ENCODE data around the gene FAM168A. TPM values are rescaled to one million over a fixed set of nuclear protein-coding genes. Genes with fewer than 3 reads are reported as not detected.
"Not testable (repeated sequence)": the region's sequence is repeated elsewhere in the genome, so short reads cannot be mapped to it uniquely, and the experiment has no call there.

FAM168A gene
- total RNA-seq, 2 donors from 2014 or later = 34.0 to 36.0 TPM

DNA sequence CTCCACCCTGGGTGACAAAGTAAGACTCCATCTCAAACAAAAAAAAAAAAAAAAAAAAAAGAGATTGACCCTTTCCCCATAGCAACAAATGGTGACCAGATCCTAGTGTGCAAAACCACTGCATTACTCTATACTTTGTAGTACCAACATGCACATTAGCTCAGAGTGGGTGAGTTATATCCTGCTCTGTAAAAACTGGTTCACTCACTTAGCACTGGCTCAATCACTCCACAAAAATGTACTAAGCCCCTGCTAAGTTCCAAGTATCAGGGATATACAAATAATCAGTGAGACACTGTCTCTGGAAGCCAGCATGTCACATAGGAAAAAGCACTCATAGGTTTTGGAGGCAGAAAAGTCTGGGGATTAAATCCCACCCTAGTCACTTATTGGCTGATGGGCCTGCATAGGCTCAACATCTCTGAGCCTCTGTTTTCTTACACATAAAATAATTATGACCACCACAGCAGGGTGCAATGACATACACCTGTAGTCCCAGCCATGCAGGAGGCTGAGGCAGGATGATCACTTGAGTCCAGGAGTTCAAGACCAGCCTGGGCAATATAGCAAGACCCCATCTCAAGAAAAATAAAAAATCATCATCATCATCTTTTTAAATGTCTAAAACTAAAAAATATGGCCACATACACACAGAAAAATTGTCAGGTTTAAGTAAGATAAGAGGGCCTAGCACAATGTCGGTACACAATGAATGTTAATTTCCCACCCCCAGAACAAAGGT lies 11.9 kb downstream of the FAM168A start:
- H3K27ac ChIP-seq = no peak overlapping the region
- H3K36me3 ChIP-seq = no peaks in the 10 kb centered on the region
- TF ChIP-seq, protein P1, sequence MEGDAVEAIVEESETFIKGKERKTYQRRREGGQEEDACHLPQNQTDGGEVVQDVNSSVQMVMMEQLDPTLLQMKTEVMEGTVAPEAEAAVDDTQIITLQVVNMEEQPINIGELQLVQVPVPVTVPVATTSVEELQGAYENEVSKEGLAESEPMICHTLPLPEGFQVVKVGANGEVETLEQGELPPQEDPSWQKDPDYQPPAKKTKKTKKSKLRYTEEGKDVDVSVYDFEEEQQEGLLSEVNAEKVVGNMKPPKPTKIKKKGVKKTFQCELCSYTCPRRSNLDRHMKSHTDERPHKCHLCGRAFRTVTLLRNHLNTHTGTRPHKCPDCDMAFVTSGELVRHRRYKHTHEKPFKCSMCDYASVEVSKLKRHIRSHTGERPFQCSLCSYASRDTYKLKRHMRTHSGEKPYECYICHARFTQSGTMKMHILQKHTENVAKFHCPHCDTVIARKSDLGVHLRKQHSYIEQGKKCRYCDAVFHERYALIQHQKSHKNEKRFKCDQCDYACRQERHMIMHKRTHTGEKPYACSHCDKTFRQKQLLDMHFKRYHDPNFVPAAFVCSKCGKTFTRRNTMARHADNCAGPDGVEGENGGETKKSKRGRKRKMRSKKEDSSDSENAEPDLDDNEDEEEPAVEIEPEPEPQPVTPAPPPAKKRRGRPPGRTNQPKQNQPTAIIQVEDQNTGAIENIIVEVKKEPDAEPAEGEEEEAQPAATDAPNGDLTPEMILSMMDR (IDR thresholded peaks at IDR 0.05) = no peak
- no peak overlapping the region for H3K4me3 ChIP-seq
- H3K4me1 ChIP-seq (ENCODE audit: control insufficient read depth in 1 of 2, low read depth in 2 of 2) = no peaks in the 10 kb centered on the region
- no peaks in the 10 kb centered on the region for H3K9me3 ChIP-seq
- ATAC-seq (ENCODE audit: insufficient number of reproducible peaks, low FRiP score, low read depth) = no peak
- DNase-seq (ENCODE audit: low spot score) = no peak
- H3K27me3 ChIP-seq (replicated peaks; ENCODE audit: insufficient read depth) = no peaks in the 10 kb centered on the region

DNA sequence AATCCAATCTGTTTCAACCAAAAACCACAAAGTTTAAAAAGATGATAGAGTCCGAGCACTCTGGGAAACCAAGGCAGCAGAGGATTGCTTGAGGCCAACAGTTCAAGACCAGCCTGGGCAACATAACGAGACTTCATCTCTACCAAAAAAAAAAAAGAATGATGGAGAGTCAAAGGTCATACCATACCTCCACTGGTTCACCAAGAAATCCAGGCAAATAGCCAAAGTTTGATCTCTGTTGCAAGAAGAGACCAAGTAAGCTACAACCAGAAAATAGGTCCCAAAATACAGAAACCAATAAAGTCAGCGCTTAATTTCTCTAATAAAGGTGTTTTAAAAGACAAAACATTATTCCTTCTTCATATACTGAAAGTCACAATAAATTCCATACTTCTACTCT lies 13.1 kb downstream of the FAM168A start:
- TF ChIP-seq, protein P1 (IDR thresholded peaks at IDR 0.05) = no peak
- Histone ChIP-seq H3K4me1 (ENCODE audit: control insufficient read depth in 1 of 2, low read depth in 2 of 2) (no peaks in the 10 kb centered on the region), H3K9me3 (no peaks in the 10 kb centered on the region), H3K27ac (no peak overlapping the region), H3K4me3 (no peak overlapping the region), H3K27me3 (replicated peaks; ENCODE audit: insufficient read depth) (no peaks in the 10 kb centered on the region), H3K36me3 (no peaks in the 10 kb centered on the region)
- ATAC-seq (ENCODE audit: insufficient number of reproducible peaks, low FRiP score, low read depth) (no peak), DNase-seq (ENCODE audit: low spot score) (no peak)

DNA sequence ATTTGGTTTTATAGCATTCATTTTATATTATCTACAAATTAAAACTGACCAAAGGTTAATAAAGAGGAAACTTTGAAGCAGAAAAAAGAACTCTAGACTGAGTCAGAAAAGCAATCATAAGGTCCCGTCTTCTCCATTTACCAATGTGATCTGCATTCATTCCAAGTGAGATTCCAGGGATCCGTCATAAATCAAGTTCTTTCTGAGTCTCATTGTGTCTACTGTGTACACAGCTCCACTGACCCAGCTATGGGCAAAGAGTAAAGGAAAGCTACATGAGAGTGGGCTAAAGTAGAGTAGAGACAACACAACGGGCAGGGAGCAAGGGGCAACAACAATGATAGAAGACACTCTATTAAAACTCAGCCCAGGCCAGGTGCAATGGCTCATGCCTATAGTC lies 15.3 kb downstream of the FAM168A start:
- TF ChIP-seq, protein P1 (IDR thresholded peaks at IDR 0.05) = no peak
- DNase-seq (ENCODE audit: low spot score) = no peak
- H3K4me3 ChIP-seq = no peak overlapping the region
- no peaks in the 10 kb centered on the region for H3K9me3 ChIP-seq
- no peak overlapping the region for H3K27ac ChIP-seq
- no peaks in the 10 kb centered on the region for H3K27me3 ChIP-seq (replicated peaks; ENCODE audit: insufficient read depth)
- peaks cover 0 to 5% of the 10 kb centered on the region in 2 donors for H3K4me1 ChIP-seq (ENCODE audit: control insufficient read depth in 1 of 2, low read depth in 2 of 2)
- H3K36me3 ChIP-seq = no peaks in the 10 kb centered on the region
- ATAC-seq (ENCODE audit: insufficient number of reproducible peaks, low FRiP score, low read depth) = no peak

DNA sequence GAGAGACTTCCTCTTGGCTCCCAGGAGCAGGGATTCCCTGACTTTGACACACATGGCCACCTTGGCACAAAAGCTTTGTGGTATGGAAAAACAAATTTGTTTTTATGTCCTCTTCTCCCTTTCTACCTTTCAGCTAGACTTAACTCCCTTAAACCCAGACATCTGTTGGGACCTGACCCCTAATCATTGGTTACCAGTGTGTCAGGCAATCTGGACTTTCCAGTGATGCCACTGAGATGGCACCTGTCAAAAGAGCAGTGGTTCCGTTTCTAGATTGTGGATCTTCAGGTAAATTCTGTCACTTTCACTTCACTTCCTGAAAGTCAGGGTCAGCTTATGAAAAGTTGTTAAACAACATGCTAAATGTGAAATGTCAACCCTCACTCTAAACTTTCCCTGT lies 17.2 kb downstream of the FAM168A start:
- H3K9me3 ChIP-seq; DNase-seq (ENCODE audit: low spot score); H3K36me3 ChIP-seq; ATAC-seq (ENCODE audit: insufficient number of reproducible peaks, low FRiP score, low read depth); H3K27me3 ChIP-seq (replicated peaks; ENCODE audit: insufficient read depth); H3K4me3 ChIP-seq; H3K27ac ChIP-seq; H3K4me1 ChIP-seq (ENCODE audit: control insufficient read depth in 1 of 2, low read depth in 2 of 2): not testable (repeated sequence)

DNA sequence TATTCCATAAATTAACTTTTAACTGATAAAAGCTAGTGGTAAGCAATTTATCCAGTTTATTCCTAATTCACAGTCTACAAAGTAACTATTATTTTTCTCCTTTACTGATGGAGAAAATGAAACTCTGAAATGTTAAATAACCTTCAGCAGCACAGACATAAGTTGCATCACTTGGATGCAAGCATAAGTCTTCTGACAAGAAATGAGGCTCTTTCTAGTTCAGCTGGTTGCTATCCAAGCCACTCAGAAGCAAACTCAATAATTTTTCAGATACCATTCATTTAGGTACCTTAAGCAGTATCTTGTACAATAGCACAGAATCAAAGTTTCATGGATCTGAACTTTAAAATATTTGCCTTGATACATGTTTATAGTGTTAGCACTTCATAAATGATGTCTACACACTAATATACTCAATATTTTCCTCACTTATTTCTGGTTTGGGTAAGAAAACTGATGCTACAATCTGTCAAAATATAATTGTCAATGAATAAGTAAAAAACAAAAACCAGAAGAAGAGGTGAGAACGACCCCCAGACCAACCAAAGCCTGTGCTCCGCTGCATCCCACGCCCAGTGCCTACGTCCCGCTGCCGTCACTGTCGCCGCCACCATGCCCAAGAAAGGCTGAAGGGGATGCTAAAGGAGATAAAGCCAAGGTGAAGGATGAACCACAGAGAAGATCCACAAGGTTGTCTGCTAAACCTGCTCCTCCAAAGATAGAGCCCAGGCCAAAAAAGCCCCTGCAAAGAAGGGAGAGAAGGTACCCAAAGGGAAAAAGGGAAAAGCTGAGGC lies 18.1 kb downstream of the FAM168A start:
- Histone ChIP-seq H3K27me3 (replicated peaks; ENCODE audit: insufficient read depth) (no peaks in the 10 kb centered on the region), H3K4me1 (ENCODE audit: control insufficient read depth in 1 of 2, low read depth in 2 of 2) (peaks cover 0 to 5% of the 10 kb centered on the region in 2 donors), H3K27ac (no peak overlapping the region), H3K9me3 (no peaks in the 10 kb centered on the region), H3K36me3 (no peaks in the 10 kb centered on the region), H3K4me3 (no peak overlapping the region)
- TF ChIP-seq, protein P1 (IDR thresholded peaks at IDR 0.05) = no peak
- no peak for ATAC-seq (ENCODE audit: insufficient number of reproducible peaks, low FRiP score, low read depth)
- no peak for DNase-seq (ENCODE audit: low spot score)
